Activated CD4-positive, alpha-beta T cell treated with anti-CD3 and anti-CD28 coated beads for 4 hours (primary cell): ENCODE data around the gene ICAM2.

Experiments
- DNase-seq, 2 donors: peaks; one replicate each; pipeline ENCODE4 v3.0.0-alpha.2; 2020

ICAM2 gene

DNA sequence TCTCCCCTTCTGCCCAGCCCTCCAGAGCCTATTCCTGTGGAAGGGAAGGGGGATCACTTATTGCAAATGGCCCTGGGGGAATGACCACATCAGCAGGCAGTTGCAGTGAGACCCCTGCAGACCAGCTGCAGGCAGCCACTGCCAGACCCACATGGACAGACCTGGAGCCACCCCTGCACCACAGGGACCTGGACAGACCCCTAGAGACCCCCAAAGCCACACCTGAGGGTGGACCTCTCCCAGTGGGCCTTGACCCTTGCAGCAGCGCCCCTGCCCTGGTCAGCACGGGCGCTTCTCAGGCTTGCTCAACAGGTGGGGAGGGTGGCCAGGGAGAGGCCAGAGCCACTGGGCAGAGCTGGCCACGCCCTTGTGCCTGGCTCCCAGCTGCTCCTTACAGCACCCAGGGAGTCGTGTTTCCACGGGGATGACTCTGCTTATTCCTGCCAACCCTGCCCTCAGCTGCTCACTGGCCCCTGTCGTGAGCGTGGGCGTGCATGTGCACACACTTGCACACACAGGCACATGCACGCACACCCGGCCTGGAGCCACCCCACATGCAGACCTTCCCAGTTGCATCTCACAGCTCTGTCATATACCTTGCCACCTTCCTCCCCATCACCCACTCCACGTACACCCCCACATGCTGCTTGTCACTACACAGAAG, 46.4 kb downstream of the ICAM2 start:
- no peak for DNase-seq

DNA sequence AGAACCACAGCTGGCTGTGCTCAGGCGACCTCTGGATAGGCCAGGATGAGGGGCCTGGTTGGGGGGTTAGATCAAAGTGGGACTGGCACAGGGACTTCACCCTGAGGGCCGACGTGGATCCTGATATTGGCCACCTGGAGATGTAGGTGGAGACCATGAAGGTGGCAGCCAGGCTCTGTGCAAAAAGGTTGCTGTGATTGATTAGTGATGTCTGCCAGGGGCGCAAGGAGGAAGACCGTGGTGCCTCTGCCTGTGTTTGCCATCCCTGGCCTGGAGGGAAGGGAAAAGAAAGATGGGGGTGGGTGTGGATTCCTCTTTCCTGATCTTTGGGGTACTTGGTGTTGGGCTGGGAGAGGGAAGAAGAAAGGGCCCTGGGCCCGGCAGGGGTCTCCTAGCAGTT, 47.2 kb downstream of the ICAM2 start:
- DNase-seq, result no peak

DNA sequence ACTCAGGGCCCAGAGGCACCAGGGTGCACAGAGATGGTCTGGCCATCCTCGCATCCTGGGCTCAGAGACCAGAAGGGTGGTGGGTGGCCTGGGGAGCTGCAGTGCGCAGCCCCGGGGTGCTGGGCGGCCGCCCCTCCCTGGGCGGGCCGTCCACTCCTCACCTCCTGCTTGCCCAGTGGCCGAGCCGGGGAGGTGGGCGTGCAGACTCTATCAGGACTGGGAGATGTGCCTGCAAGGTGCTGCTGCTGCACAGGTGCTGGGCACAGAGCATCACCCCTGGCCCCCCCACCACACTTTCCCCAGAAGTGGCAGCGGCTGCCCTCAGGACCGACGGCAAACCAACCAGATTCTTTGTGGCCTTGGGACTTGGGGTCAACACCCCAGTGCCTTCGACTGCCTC, 47.6 kb downstream of the ICAM2 start, which contains the start of gene SCN4A:
SCN4A (minus strand) TSS at position 123 of the 400 bp plus-strand sequence; CDS start at position 46, 77 bp downstream.
- no peak for DNase-seq

DNA sequence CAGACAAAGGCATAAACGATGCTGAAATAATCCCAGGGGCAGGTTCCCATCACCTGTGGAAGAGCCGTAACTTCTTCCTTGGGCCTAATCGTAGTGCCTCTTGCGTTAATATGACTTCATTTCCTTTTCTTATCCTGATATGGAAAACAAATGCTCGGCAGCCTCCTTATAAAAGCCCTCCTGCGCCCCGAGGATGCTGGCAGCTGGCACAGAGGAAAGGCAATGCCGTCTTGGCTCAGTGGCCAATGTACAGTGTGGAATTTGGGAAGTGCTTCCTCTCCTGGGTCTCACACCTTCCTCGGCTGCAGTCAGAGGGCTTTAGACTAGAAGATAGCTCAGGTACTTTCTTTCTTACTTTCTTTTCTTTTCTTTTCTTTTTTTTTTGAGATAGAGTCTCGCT, 51.2 kb downstream of the ICAM2 start:
- no peak for DNase-seq

DNA sequence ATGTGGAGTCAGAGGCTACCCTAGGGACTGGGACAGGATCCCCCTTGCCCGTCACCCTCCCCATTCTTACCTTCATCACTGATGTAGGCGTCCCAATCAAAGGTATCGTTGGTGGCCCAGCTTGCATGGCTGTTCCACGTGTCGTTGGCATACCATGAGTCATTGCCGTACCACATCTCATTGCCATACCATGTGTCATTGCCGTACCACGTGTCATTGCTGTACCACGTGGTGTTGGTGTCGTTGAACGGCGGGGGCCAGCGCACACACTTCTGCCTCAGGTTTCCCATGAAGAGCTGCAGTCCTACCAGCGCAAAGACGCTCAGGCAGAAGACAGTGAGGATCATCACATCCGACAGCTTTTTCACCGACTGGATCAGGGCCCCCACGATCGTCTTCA, 52.5 kb downstream of the ICAM2 start:
- DNase-seq, result no peak

DNA sequence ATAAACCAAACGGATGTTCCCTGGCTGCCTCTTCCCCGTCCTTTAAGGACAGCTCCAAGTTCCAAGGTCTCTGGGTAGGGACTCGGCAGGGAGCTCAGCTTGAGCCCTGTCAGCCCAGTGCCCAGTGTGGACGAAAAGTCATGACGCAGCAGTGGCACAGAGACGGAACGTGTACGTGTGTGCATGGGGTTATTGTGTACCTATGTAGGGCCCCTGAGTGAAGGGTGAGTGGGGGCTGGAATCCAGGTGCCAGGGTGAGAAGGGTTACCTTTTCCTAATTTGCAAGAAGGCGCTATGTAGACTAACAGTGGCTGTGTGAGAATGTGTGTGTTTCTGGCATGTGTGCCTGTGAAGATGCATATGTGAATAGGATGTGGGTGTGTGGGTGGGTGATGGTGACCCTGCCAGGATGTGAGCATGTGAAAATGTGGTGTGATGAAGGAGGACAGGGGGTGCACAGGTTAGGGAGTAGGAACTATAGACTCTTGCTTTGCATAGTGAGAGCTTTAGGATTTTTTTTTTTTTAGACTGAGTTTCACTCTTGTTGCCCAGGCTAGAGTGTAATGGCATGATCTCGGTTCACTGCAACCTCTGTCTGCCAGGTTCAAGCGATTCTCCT, 53.7 kb downstream of the ICAM2 start:
- no peak for DNase-seq

DNA sequence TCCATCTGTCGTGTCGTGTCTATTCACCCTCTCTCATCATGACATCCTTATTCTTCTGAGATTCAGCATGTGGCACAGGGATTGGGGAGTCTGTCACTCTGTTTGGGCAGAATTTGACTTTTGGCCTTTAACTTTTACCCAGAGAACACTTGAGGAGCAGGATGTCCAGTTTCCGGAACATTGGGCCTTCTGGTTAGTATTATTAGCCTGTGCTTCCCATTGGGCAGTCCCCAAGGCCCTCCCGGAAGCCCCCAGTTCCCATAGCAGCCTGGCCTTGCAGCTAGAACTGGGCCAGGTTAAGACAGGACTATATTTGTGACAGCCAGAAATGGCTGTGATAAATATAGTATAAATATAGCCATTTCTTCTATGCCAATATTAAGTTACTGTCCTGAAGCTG, 57.3 kb downstream of the ICAM2 start:
- no peak for DNase-seq

DNA sequence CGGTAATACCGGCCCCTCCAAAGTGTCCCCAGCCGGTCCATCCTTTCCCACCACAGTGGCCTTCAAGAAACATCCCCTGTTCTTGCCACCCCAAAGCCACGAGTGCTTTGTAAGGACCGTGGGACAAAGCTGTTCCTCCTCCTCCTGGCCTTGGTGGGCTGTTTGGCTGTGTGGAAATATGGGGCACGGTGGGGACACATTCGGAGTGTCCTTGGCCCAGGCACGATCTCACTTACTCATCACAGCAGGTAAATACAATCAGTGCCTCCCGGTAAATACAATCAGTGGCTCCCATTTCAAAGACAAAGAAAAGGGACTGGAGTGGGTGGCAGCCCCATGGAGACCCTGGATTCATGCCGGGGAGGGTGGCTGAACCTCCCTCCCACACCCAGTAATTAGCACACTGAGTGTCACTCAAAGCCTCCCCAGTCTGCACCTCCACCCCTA, 58.1 kb downstream of the ICAM2 start:
- DNase-seq, result no peak

DNA sequence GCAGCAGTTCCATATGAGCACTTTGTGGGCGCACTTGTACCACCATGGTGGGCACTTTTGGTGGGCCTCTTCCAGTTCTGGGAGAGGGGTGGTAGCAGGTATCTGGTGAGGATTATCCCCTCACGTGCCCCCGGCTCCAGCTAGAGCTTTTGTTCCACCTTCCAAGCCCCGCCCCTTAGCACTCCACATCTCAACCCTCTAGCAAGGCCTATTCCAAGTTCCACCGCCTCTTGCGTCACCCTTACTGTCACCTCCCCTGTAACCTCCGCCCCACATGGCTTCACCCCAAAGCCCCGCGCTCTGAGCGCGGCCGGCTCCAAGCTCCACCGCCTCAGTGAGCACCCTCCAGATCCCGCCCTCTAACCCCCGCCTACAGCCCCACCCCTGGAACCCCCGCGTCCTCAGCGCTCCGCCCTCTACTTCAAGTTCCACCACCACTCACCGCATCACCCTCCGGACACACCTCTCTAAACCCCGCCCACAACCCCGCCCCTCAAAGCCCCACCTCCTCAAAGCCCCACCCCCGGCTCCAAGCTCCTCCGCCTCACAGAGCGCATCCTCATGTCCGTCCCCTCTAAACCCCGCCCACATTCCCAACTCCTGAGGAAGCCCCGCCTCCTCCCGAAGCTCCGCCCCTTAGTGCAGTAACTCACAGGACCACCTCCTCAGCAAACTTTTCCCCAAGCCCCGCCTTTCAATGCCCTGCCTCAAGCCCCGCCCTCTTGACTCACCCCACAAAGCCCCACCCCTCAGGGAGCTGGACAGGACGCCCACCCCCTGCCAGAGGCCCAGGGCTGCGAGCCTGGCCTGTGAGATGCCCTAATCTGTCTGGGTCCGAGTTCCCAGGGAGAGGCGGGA, 58.8 kb downstream of the ICAM2 start:
- DNase-seq, result peak; percentile 17 to 25

DNA sequence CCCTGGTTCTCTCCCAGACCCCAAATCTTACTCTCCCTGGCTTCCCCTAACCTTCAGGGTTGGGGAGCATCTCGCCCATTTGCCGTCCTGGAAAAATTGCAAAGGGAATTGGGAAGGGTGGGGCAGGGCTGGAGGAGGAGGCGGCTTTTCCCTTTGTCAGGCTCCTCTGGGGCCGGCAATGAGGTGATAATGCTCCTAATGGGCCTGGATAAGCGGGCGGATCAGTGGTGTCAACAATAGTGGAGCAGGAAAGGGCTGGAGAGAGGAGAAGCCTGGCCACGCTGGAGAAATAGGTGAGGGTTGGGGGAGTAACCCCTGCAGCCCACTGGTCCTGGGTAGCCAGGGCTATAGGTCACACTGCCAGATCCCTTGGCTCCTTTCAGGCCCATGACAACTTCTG, 60.0 kb downstream of the ICAM2 start:
- no peak for DNase-seq

DNA sequence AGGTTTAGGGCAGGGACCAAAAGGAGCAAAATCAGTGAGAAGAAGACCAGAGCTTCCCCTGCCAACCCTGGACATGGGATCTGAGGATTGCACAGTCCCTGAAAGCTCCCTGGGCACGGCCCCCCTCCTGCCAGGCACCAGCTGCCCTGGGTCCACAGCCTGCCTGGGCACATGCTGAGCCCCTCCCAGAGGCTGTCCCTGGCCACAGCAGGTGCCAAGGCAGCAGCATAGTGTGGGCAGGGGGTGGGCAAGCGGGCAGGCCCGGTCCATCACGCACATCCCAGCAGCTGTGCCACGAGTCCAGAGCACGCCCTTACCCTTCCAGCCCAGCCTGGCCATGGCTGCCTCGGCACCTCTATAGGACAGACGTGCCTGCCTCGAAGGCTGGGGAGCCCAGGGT, 60.4 kb downstream of the ICAM2 start:
- DNase-seq, result no peak

DNA sequence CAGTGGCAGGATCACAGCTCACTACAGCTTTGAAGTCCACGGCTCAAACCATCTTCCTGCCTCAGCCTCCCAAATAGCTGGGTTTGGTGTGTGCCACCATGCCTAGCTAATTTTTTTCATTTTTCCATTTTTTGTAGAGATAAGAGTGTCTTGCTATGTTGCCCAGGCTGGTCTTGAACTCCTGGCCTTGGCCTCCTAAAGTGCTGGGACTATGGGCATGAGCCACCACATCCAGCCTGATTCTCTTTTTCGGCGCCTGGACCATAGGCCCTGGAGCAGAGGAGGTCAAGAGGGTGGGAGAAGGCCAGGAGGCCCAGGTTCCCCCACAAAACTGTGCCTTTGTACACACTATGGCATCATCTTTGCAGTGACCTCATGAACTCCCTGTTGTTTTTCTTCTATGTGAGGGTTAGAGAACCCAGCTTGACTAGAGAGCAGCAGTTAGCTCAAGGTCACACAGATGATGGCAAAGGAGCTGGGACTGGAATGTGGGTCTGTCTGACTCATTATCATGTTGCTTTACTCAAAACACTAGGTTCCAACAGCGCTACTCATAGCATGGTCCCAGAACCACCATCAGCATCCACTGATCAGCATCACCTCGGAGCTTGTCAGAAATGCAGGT, 64.0 kb downstream of the ICAM2 start:
- no peak for DNase-seq

DNA sequence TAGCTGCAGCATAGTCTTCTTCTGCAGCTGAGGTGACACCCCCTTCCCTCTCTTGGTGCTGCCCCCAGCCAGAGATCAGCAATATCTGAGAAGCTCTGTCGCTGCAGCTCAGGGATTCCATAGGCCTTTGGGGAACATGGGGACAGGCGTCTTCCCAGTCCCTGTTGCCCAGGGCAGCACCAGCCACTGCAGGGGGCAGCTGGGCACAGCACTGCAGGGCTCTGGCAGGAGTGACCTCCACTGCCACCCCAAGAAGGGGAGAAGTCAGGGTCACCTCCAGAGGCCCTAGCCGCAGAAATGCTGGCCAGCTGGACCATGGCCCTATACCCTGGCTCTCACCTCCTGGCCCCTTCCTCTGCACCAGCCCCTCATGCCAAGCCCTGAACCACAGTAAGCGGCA, 64.6 kb downstream of the ICAM2 start:
- DNase-seq, result no peak

DNA sequence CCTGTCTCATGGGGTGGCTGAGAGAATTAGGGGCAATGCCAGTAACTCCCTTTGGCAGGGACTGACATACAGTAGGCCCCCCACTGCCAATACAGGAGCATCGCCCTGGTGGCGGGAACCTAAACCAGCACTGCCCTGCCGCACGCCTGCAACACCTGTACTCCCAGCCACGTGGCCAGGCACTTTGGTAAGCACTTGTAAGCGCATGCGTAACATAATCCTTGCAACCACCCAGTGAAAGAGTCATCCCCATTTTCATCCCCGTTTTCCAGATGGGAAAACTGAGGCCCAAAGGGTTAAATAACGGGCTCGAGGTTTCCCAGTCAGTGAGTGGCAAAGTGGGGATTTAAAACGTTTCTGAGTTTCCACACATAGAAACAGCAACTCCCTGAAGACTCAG, 65.2 kb downstream of the ICAM2 start:
- DNase-seq, result no peak

DNA sequence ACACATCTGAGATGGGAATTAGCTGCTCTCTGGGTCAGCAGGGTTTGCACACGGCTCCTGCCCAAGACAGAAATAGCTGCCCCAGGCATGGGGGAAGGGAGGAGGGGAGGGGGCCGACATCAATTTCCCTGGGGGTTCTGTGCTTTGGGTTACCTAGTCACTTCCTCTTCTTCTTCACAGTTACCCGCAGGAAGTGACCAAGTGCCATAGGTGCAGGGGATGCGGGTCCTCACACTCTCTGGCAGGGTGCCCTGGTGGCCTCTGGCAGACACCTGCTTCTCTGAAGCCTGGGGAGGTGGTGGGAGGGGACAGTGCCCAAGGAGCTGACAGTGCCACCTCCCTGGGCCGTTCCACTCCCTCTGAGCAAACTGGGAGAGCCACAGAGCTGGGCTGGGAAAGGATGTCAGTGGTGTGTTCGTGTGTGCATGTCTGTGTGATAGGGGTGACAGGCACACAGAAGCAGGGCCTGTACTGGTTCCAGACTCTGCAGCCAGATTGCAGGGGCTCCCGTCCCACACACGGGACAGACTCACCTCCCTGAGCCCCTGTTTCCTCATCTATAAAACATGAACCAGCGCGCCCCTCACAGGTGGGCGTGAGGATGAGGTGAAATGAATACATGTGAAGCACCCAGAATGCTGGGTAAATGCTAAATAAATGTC, 65.9 kb downstream of the ICAM2 start:
- peak in 1 of 2 donors; percentile 21 for DNase-seq
